ENCODE results near the gene SENP8. TPM values are rescaled to one million over a fixed set of nuclear protein-coding genes. Genes with fewer than 3 reads are reported as not detected.

The SENP8 gene
- total and polyA plus RNA-seq, 3 donors from 2014 or later = 8.1 to 22.7 (median 17.6) TPM

DNA sequence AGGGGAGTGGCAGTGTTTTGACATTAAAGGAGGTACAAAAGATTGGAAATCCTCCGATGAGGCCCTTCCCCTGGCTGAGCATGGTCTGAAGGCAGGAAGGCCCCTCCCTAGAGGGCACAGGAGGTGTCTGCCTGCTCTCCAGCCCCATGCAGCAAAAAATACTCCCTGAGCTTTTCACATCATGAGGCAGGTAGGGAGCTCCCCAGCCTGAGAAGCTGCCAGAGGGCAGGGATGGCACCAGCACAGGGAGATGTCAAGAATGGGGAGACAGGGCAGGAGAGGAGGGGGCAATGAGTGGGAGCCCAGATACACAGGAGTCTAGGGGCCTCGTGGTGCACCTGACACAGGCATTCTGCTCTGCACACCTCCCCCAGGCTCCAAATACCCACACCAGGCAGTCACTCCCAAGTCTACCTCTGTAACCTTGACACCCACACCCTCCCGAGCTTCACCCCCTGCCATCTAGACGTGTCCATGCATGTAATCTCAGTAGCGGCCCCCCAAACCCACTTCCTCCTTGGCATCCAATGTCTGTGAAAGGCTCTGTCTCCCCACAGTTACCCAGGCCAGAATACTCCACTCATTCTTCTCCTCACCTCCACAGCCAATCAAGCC lies 56.5 kb downstream of the SENP8 start:
- WGBS, 2 donors = 74 to 77% methylated on average over 4 to 5 of the region's 5 CpGs
- Histone ChIP-seq H3K9me3 (no peaks in the 10 kb centered on the region), H3K4me1 (peaks cover 10% of the 10 kb centered on the region), H3K27ac (no peak overlapping the region), H3K36me3 (ENCODE audit: low read depth, missing control alignments) (no peaks in the 10 kb centered on the region), H3K27me3 (no peaks in the 10 kb centered on the region), H3K4me3 (no peak overlapping the region)
- intact Hi-C loops (cut with DNase I; ENCODE audit: low total_unique reads) = no loop called here
- no peak for DNase-seq
- TF ChIP-seq, protein P1, sequence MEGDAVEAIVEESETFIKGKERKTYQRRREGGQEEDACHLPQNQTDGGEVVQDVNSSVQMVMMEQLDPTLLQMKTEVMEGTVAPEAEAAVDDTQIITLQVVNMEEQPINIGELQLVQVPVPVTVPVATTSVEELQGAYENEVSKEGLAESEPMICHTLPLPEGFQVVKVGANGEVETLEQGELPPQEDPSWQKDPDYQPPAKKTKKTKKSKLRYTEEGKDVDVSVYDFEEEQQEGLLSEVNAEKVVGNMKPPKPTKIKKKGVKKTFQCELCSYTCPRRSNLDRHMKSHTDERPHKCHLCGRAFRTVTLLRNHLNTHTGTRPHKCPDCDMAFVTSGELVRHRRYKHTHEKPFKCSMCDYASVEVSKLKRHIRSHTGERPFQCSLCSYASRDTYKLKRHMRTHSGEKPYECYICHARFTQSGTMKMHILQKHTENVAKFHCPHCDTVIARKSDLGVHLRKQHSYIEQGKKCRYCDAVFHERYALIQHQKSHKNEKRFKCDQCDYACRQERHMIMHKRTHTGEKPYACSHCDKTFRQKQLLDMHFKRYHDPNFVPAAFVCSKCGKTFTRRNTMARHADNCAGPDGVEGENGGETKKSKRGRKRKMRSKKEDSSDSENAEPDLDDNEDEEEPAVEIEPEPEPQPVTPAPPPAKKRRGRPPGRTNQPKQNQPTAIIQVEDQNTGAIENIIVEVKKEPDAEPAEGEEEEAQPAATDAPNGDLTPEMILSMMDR (IDR thresholded peaks at IDR 0.05) = no peak
- no peak for TF ChIP-seq POLR2A (IDR thresholded peaks at IDR 0.05)

DNA sequence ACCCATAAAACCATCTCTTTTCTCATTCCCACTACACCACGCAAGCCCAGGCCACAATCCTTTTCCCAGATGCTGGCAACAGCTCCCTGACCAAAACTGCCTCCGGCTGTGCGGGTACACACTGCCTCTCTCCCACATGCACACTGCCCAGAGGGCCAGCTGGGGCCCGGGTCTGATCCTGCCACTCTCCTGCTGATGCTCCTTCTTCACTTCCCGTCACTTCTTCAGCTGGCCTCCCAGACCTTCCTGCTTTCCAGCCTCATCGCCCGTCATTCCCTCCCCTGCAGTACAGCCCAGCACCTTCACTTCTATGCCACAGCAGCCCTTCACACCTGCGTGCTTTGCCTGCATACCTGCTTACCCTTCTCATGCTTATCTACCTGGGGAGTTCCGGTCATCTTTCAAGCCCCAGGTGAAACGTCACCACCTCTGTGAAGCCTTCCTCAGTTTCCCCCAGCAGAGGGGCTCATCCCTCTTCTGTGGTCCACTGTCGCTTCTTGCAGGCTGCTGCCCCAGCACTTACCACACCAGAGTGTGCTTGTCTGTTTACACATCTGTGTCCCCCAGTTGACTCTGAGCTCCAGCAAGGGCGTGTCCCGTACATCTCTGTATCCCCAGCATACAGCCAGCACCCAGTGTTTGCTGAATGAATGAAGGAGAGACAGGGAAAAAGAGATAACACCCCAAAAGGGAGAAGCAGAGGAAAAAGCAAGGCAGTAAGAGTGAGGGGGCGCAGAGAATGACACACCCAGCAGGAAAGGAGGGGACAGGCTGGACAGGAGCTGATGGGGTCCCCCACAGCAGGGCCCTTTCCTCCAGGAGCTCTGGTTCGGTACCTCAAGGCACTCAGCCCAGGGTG lies 57.2 kb downstream of the SENP8 start:
- no peak overlapping the region for H3K4me3 ChIP-seq
- H3K9me3 ChIP-seq = no peaks in the 10 kb centered on the region
- TF ChIP-seq, protein P1 (IDR thresholded peaks at IDR 0.05) = no peak
- no peak for TF ChIP-seq POLR2A (IDR thresholded peaks at IDR 0.05)
- DNase-seq = no peak
- H3K27me3 ChIP-seq = no peaks in the 10 kb centered on the region
- intact Hi-C loops (cut with DNase I; ENCODE audit: low total_unique reads) = no loop called here
- H3K4me1 ChIP-seq = peaks cover 13% of the 10 kb centered on the region
- WGBS, 2 donors = 75 to 87% methylated on average over 15 of the region's 15 CpGs
- no peak overlapping the region for H3K27ac ChIP-seq
- no peaks in the 10 kb centered on the region for H3K36me3 ChIP-seq (ENCODE audit: low read depth, missing control alignments)

DNA sequence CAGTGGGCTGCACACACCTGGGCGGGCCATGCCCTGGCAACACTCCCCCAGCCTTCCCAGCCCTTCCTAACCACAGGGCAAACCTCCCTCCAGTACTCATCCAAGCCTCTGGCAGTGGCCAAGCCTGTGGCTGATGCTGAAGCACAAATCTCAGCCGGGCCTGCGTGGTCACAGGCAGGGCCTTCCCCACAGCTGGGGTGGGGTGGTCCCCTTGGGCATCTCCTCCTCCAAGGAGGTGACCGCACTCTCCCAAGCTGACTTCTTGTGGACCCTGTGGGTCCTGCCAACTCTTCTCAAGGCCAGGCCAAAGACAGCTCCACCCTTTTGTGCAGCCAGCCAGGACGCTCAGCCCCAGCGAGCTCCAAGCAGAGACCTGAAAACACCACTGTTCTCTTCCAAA lies 58.0 kb downstream of the SENP8 start:
- WGBS, 2 donors = 50 to 63% methylated on average over 4 to 6 of the region's 6 CpGs

DNA sequence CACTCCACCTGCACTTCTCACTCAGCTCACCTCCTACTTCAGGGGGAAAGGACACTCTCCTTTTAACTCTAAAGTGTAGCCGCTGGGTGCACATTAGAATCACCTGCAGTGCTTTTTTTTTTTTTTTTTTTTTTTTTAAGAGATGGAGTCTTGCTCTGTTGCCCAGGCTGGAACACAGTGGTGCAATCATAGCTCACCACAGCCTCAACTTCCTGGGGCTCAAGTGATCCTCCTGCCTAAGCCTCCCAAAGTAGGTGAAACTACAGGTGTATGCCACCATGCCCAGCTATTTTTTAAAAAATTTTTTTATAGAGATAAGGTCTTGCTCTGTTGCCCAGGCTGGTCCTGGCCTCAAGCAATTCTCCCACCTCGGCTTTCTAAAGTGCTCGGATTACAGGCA lies 58.5 kb downstream of the SENP8 start:
- 82 to 87% methylated on average over 3 of the region's 3 CpGs for WGBS, 2 donors
- intact Hi-C loops (cut with DNase I; ENCODE audit: low total_unique reads) = no loop called here
- H3K27ac ChIP-seq = no peak overlapping the region

More for the DNA sequence above, 58.0 kb downstream of the SENP8 start:
- intact Hi-C loops (cut with DNase I; ENCODE audit: low total_unique reads) = no loop called here
- Histone ChIP-seq H3K9me3 (no peaks in the 10 kb centered on the region), H3K27ac (no peak overlapping the region), H3K27me3 (no peaks in the 10 kb centered on the region), H3K4me3 (no peak overlapping the region), H3K4me1 (peaks cover 13% of the 10 kb centered on the region), H3K36me3 (ENCODE audit: low read depth, missing control alignments) (no peaks in the 10 kb centered on the region)
- peak; percentile 79 for DNase-seq
- no peak for TF ChIP-seq POLR2A (IDR thresholded peaks at IDR 0.05)
- TF ChIP-seq, protein P1 (IDR thresholded peaks at IDR 0.05) = no peak

More for the DNA sequence above, 58.5 kb downstream of the SENP8 start:
- TF ChIP-seq POLR2A (IDR thresholded peaks at IDR 0.05) = no peak
- TF ChIP-seq, protein P1 (IDR thresholded peaks at IDR 0.05) = no peak
- Histone ChIP-seq H3K4me1 (peaks cover 13% of the 10 kb centered on the region), H3K27me3 (no peaks in the 10 kb centered on the region), H3K9me3 (no peaks in the 10 kb centered on the region), H3K4me3 (no peak overlapping the region), H3K36me3 (ENCODE audit: low read depth, missing control alignments) (no peaks in the 10 kb centered on the region)
- DNase-seq = no peak

Data from testis (tissue), 3 donors.